ENCODE results near the gene MAN2B1. TPM values are rescaled to one million over a fixed set of nuclear protein-coding genes. Genes with fewer than 3 reads are reported as not detected.
"Not testable (repeated sequence)": the region's sequence is repeated elsewhere in the genome, so short reads cannot be mapped to it uniquely, and the experiment has no call there.

The MAN2B1 gene
- total RNA-seq, 1 experiment from 2014 or later, result 34.2 TPM

- no peak for DNase-seq (ENCODE audit: low spot score)
Measured at GRCh38 chr19:12689012-12689411, 22.5 kb upstream of the MAN2B1 start.

GRCh38 chr19:12687496-12688196, 21.1 kb upstream of the MAN2B1 start, which contains the start of gene GNG14:
GNG14 (plus strand) TSS chr19:12687998; CDS start chr19:12688049, 51 bp downstream.
- DNase-seq (ENCODE audit: low spot score), result no peak

- DNase-seq (ENCODE audit: low spot score), result no peak
Measured at GRCh38 chr19:12685831-12686230, 19.3 kb upstream of the MAN2B1 start.

- peak; percentile 97 for DNase-seq (ENCODE audit: low spot score)
Measured at GRCh38 chr19:12681074-12681987, 14.8 kb upstream of the MAN2B1 start, which contains the start of gene DHPS. DHPS (minus strand) TSS chr19:12681880; CDS start chr19:12681766, 114 bp downstream.

GRCh38 chr19:12680034-12680433, 13.5 kb upstream of the MAN2B1 start:
- DNase-seq (ENCODE audit: low spot score), result no peak

GRCh38 chr19:12678039-12678438, 11.5 kb upstream of the MAN2B1 start:
- not testable (repeated sequence) for DNase-seq (ENCODE audit: low spot score)

GRCh38 chr19:12676928-12677327, 10.4 kb upstream of the MAN2B1 start:
- no peak for DNase-seq (ENCODE audit: low spot score)

GRCh38 chr19:12676384-12676792, 9.8 kb upstream of the MAN2B1 start:
- DNase-seq (ENCODE audit: low spot score), result peak; percentile 72

GRCh38 chr19:12675940-12676339, 9.4 kb upstream of the MAN2B1 start:
- DNase-seq (ENCODE audit: low spot score), result no peak

GRCh38 chr19:12675399-12675798, 8.9 kb upstream of the MAN2B1 start:
- DNase-seq (ENCODE audit: low spot score), result no peak

GRCh38 chr19:12672744-12673143, 6.2 kb upstream of the MAN2B1 start:
- DNase-seq (ENCODE audit: low spot score), result no peak

GRCh38 chr19:12670159-12670928, 3.8 kb upstream of the MAN2B1 start:
- DNase-seq (ENCODE audit: low spot score), result no peak

GRCh38 chr19:12669270-12670158, 3.0 kb upstream of the MAN2B1 start:
- DNase-seq (ENCODE audit: low spot score), result peak; percentile 75

- DNase-seq (ENCODE audit: low spot score), result no peak
Measured at GRCh38 chr19:12668932-12669269, 2.4 kb upstream of the MAN2B1 start.

- no peak for DNase-seq (ENCODE audit: low spot score)
Measured at GRCh38 chr19:12668346-12668745, 1.8 kb upstream of the MAN2B1 start.

GRCh38 chr19:12667731-12668302, 1.3 kb upstream of the MAN2B1 start:
- no peak for DNase-seq (ENCODE audit: low spot score)

GRCh38 chr19:12665671-12666264, 774 bp downstream of the MAN2B1 start:
- DNase-seq (ENCODE audit: low spot score), result no peak

GRCh38 chr19:12665281-12665573, 1.3 kb downstream of the MAN2B1 start:
- DNase-seq (ENCODE audit: low spot score), result no peak

GRCh38 chr19:12664406-12665280, 1.9 kb downstream of the MAN2B1 start:
- no peak for DNase-seq (ENCODE audit: low spot score)
